H1 (cell line): ENCODE results near the gene P2RX1. TPM values are rescaled to one million over a fixed set of nuclear protein-coding genes. Genes with fewer than 3 reads are reported as not detected.

Source experiments
- CTCF ChIA-PET: fragments of 300-600 bp; sonication (Branson Sonifier 250); formaldehyde crosslinking; loops from one replicate; lab custom pipeline; 2021; ENCODE audit not compliant: partially characterized antibody; lab: Charles Lee
- POLR2A ChIA-PET: fragments of 300-600 bp; sonication (Branson Sonifier 250); formaldehyde crosslinking; loops from one replicate; lab custom pipeline; 2021; ENCODE audit warnings: inconsistent platforms; ENCODE audit not compliant: partially characterized antibody; lab: Charles Lee
- DNase-seq, 2 experiments: peaks; one replicate each; pipeline versions ENCODE4 v3.0.0 to v3.0.0-alpha.2; 2010 to 2022; ENCODE audit warnings: low spot score in 2 of 2, low read depth in 1 of 2, mixed read lengths in 1 of 2
- FAIRE-seq: peaks from 2 replicates; lab custom pipeline; 2011; peaks lifted over from hg19 to GRCh38; lab: Jason Lieb, UNC
- H2AFZ ChIP-seq: 2 replicates; pipeline ENCODE4 v1.8.1; 2012; ENCODE audit warnings: low read length, inconsistent platforms
- H2AK5ac ChIP-seq: 2 replicates; pipeline ENCODE4 v1.6.1; 2013; ENCODE audit warnings: low read depth, low read length
- H2BK120ac ChIP-seq: replicated peaks from 2 replicates; pipeline ENCODE3; 2013; ENCODE audit warnings: low read depth, low read length, inconsistent platforms
- H2BK12ac ChIP-seq: 2 replicates; pipeline ENCODE4 v1.6.1; 2013; ENCODE audit warnings: low read depth, low read length
- H2BK15ac ChIP-seq: 2 replicates; pipeline ENCODE4 v1.6.1; 2013; ENCODE audit warnings: low read length
- H2BK20ac ChIP-seq: 2 replicates; pipeline ENCODE4 v1.6.1; 2013; ENCODE audit warnings: low read length
- H2BK5ac ChIP-seq: 2 replicates; pipeline ENCODE4 v1.6.1; 2013; ENCODE audit warnings: low read depth, low read length
- H3K14ac ChIP-seq: 2 replicates; pipeline ENCODE4 v1.6.1; 2013; ENCODE audit warnings: inconsistent platforms; ENCODE audit not compliant: insufficient read length
- H3K18ac ChIP-seq: 2 replicates; pipeline ENCODE4 v1.6.1; 2013; ENCODE audit warnings: low read length; ENCODE audit errors: extremely low read depth
- H3K23ac ChIP-seq: 2 replicates; pipeline ENCODE4 v1.6.1; 2013; ENCODE audit warnings: inconsistent platforms; ENCODE audit not compliant: insufficient read length
- H3K23me2 ChIP-seq: 2 replicates; pipeline ENCODE4 v1.6.1; 2013; ENCODE audit warnings: low read depth, low read length
- H3K27ac ChIP-seq: 2 replicates; pipeline ENCODE4 v1.6.1; 2011; ENCODE audit warnings: low read depth, low read length, inconsistent platforms
- H3K27me3 ChIP-seq, 4 experiments: replicated peaks in 1 of 4; 1 replicate in 1 of 4; 2 replicates in 3 of 4; pipeline versions ENCODE4 v1.6.1 to v1.8.1; 2011 to 2013; ENCODE audit warnings: low read length in 3 of 4, mild to moderate bottlenecking in 3 of 4, inconsistent platforms in 2 of 4, mixed read lengths in 2 of 4, moderate library complexity in 1 of 4; ENCODE audit not compliant: control insufficient read depth in 3 of 4, insufficient read depth in 3 of 4; ENCODE audit errors: extremely low read depth in 1 of 4
- H3K36me3 ChIP-seq, 4 experiments: 2 replicates each; pipeline versions ENCODE4 v1.6.1 to v1.8.1; 2011 to 2013; ENCODE audit warnings: mild to moderate bottlenecking in 4 of 4, low read length in 3 of 4, moderate library complexity in 2 of 4, control low read depth in 1 of 4, inconsistent platforms in 1 of 4; ENCODE audit not compliant: insufficient read depth in 4 of 4, control insufficient read depth in 2 of 4
- H3K4ac ChIP-seq: replicated peaks from 2 replicates; pipeline ENCODE3; 2013; ENCODE audit warnings: low read length, low read depth, mixed read lengths, inconsistent platforms; ENCODE audit not compliant: insufficient read length
- H3K4me1 ChIP-seq, 4 experiments: replicated peaks in 1 of 4; 1 replicate in 1 of 4; 2 replicates in 3 of 4; pipeline versions ENCODE4 v1.6.1 to v1.8.1; 2011 to 2013; ENCODE audit warnings: low read length in 3 of 4, inconsistent platforms in 2 of 4, mixed read lengths in 1 of 4; ENCODE audit not compliant: insufficient read depth in 4 of 4, control insufficient read depth in 3 of 4
- H3K4me2 ChIP-seq, 2 experiments: 2 replicates each; pipeline versions ENCODE4 v1.6.1 to v1.8.1; 2011 to 2013; ENCODE audit warnings: low read depth in 2 of 2, low read length in 2 of 2, control low read depth in 1 of 2, inconsistent platforms in 1 of 2, mild to moderate bottlenecking in 1 of 2; ENCODE audit not compliant: insufficient read depth in 1 of 2
- H3K4me3 ChIP-seq, 4 experiments: fragments of 200-600, 300-600 bp in 1 of 4; sonication (generic), shearing (Covaris generic), sonication (Bioruptor Twin) in 1 of 4; 2 replicates each; pipeline versions ENCODE4 v1.5.1 to v1.8.1; 2011 to 2016; ENCODE audit warnings: low read length in 4 of 4, low read depth in 3 of 4, control low read depth in 2 of 4, inconsistent platforms in 2 of 4, mild to moderate bottlenecking in 2 of 4, mixed read lengths in 1 of 4, moderate library complexity in 1 of 4; ENCODE audit not compliant: insufficient read depth in 2 of 4; ENCODE audit errors: extremely low read depth in 1 of 4
- H3K56ac ChIP-seq: replicated peaks from 2 replicates; pipeline ENCODE3; 2013; ENCODE audit warnings: low read depth, mild to moderate bottlenecking, mixed read lengths, low read length, inconsistent platforms; ENCODE audit not compliant: insufficient read length
- H3K79me1 ChIP-seq: 2 replicates; pipeline ENCODE4 v1.6.1; 2013; ENCODE audit warnings: low read depth, low read length, control low read depth
- H3K79me2 ChIP-seq, 2 experiments: 2 replicates each; pipeline versions ENCODE4 v1.6.1 to v1.8.1; 2012 to 2013; ENCODE audit warnings: low read length in 2 of 2, mild to moderate bottlenecking in 2 of 2, inconsistent platforms in 1 of 2; ENCODE audit not compliant: insufficient read depth in 2 of 2, control insufficient read depth in 1 of 2
- H3K9ac ChIP-seq, 4 experiments: replicated peaks in 1 of 4; 1 replicate in 1 of 4; 2 replicates in 3 of 4; pipeline versions ENCODE4 v1.6.1 to v1.8.1; 2011 to 2013; ENCODE audit warnings: low read depth in 3 of 4, low read length in 3 of 4, control low read depth in 2 of 4, mild to moderate bottlenecking in 2 of 4, moderate library complexity in 2 of 4, inconsistent platforms in 1 of 4; ENCODE audit errors: extremely low read depth in 1 of 4
- H3K9me3 ChIP-seq, 2 experiments: 2 replicates each; pipeline versions ENCODE4 v1.6.1 to v1.8.1; 2012 to 2013; ENCODE audit warnings: mild to moderate bottlenecking in 2 of 2, moderate library complexity in 2 of 2, control low read depth in 1 of 2, inconsistent platforms in 1 of 2, low read depth in 1 of 2, low read length in 1 of 2, mixed read lengths in 1 of 2; ENCODE audit not compliant: insufficient read depth in 2 of 2
- H4K20me1 ChIP-seq, 2 experiments: replicated peaks in 1 of 2; 2 replicates each; pipeline versions ENCODE3 to v1.8.1; 2011 to 2013; ENCODE audit warnings: inconsistent platforms in 2 of 2, low read length in 2 of 2, mild to moderate bottlenecking in 1 of 2; ENCODE audit not compliant: insufficient read depth in 2 of 2, control insufficient read depth in 1 of 2
- H4K5ac ChIP-seq: 2 replicates; pipeline ENCODE4 v1.6.1; 2013; ENCODE audit warnings: low read length, low read depth, mixed read lengths, inconsistent platforms; ENCODE audit not compliant: insufficient read length
- H4K8ac ChIP-seq: 2 replicates; pipeline ENCODE4 v1.8.0; 2013; ENCODE audit warnings: mild to moderate bottlenecking, moderate library complexity, low read length, inconsistent platforms; ENCODE audit not compliant: insufficient read depth; ENCODE audit errors: extremely low read depth
- H4K91ac ChIP-seq: replicated peaks from 2 replicates; pipeline ENCODE3; 2013; ENCODE audit warnings: low read length, mixed read lengths, inconsistent platforms; ENCODE audit not compliant: insufficient read length
- BRCA1 ChIP-seq: IDR thresholded peaks from 2 replicates; pipeline ENCODE4 v1.6.1; 2012; ENCODE audit warnings: low read depth, low read length, improper control_type of control experiment
- CHD2 ChIP-seq: IDR thresholded peaks from 2 replicates; pipeline ENCODE4 v1.6.1; 2012; ENCODE audit warnings: low read length, improper control_type of control experiment
- JUN ChIP-seq: IDR thresholded peaks from 2 replicates; pipeline ENCODE4 v1.6.1; 2011; ENCODE audit warnings: low read depth, mild to moderate bottlenecking, improper control_type of control experiment, low read length
- KDM1A ChIP-seq: fragments of 200-600, 300-600 bp; sonication (generic); IDR thresholded peaks from 2 replicates; pipeline ENCODE4 v1.7.1; 2016; ENCODE audit warnings: mild to moderate bottlenecking, low read length, borderline replicate concordance
- POLR2AphosphoS5 ChIP-seq: IDR thresholded peaks from 2 replicates; pipeline ENCODE4 v1.6.1; 2011; ENCODE audit warnings: low read depth, low read length
- RNF2 ChIP-seq: fragments of 200-900, 300-1000 bp; sonication (generic); IDR thresholded peaks from 2 replicates; pipeline ENCODE4 v1.7.1; 2016; ENCODE audit warnings: borderline replicate concordance, low read depth, mild to moderate bottlenecking, antibody characterized with exemption, low read length; ENCODE audit not compliant: poor library complexity, severe bottlenecking; ENCODE audit errors: missing control alignments
- SIN3A ChIP-seq, 2 experiments: IDR thresholded peaks in 1 of 2; conservative IDR thresholded peaks in 1 of 2; 2 replicates each; pipeline ENCODE4 v1.6.1; 2011 to 2012; ENCODE audit warnings: low read length in 2 of 2, improper control_type of control experiment in 1 of 2, low read depth in 1 of 2, mild to moderate bottlenecking in 1 of 2
- SIX5 ChIP-seq: IDR thresholded peaks from 2 replicates; pipeline ENCODE4 v1.6.1; 2011; ENCODE audit warnings: mild to moderate bottlenecking, low read depth, low read length
- SP2 ChIP-seq: IDR thresholded peaks from 2 replicates; pipeline ENCODE4 v1.6.1; 2012; ENCODE audit warnings: mild to moderate bottlenecking, low read length, inconsistent platforms
- TEAD4 ChIP-seq: IDR thresholded peaks from 2 replicates; pipeline ENCODE4 v1.6.1; 2012; ENCODE audit warnings: low read depth, low read length, inconsistent platforms, mixed read lengths
- YY1 ChIP-seq: IDR thresholded peaks from 2 replicates; pipeline ENCODE4 v1.6.1; 2011; ENCODE audit warnings: low read depth, mild to moderate bottlenecking, low read length
- WGBS, 2 experiments: shearing (Covaris generic) in 1 of 2; methylation state at CpG; one replicate each; pipeline versions ENCODE4 v1.1.6 to v1.1.7; 2013 to 2015; ENCODE audit warnings: low lambda C conversion rate in 2 of 2, mixed read lengths in 2 of 2, inconsistent platforms in 1 of 2, low coverage in 1 of 2, missing lambda C conversion rate in 1 of 2; ENCODE audit not compliant: insufficient replicate concordance in 2 of 2, insufficient coverage in 1 of 2, insufficient read length in 1 of 2; ENCODE audit errors: extremely low coverage in 1 of 2, missing lambda C conversion rate in 1 of 2; 5-methylcytosine and 5-hydroxymethylcytosine counted together
- polyA plus RNA-seq, 7 experiments: library from polyadenylated mRNA; depleted of rRNA in 3 of 7; stranded (reverse) in 5 of 7; unstranded in 2 of 7; fragments of >200 nt in 5 of 7; fragments of 200-250 nt in 2 of 7; gene quantifications; 1 replicate in 5 of 7; 2 replicates in 1 of 7; 4 replicates in 1 of 7; pipeline versions ENCODE4 v1.2.1 to v1.2.3, GENCODE V29; 2011 to 2013; ENCODE audit warnings: missing spikeins in 2 of 7, mixed read lengths in 2 of 7
- total RNA-seq: library from RNA; stranded (reverse); fragmentation: NEBNext Ultra II Directional; extraction: Animal tissue kit (Norgen Biotek cat#: 25700); gene quantifications from 2 replicates; pipeline ENCODE4 v1.2.1, GENCODE V29; 2021

The P2RX1 gene
- total and polyA plus RNA-seq, 2 of the 8 experiments (the other 6 are each of a cell fraction or from before 2014, with no cell fraction given) = 0.45 to 1.1 TPM

GRCh38 chr17:3865176-3865575 lies 51.1 kb downstream of the P2RX1 start:
- H3K4me3 ChIP-seq = no peak overlapping the region
- TF ChIP-seq TEAD4 (no peak), POLR2AphosphoS5 (no peak), JUN (no peak), KDM1A (no peak), CHD2 (no peak), BRCA1 (no peak), SIX5 (no peak), RNF2 (no peak), SP2 (no peak), YY1 (no peak), SIN3A (conservative IDR thresholded peaks at IDR 0.05 in 1 of 2, IDR thresholded peaks at IDR 0.05 in 1 of 2; ENCODE audit: low read depth in 1 of 2, low read length in 2 of 2) (no peak)
- FAIRE-seq = no peak
- H3K23me2 ChIP-seq = no peaks in the 10 kb centered on the region
- no peak overlapping the region for H3K9ac ChIP-seq
- H3K4me1 ChIP-seq = no peaks in the 10 kb centered on the region
- H3K4ac ChIP-seq = no peak overlapping the region
- no peak overlapping the region for H2BK120ac ChIP-seq
- no peak overlapping the region for H4K8ac ChIP-seq
- H3K27me3 ChIP-seq = no peaks in the 10 kb centered on the region
- H3K18ac ChIP-seq = no peak overlapping the region
- H3K79me1 ChIP-seq = no peaks in the 10 kb centered on the region
- peaks cover 0 to 11% (median 3%) of the 10 kb centered on the region in 4 experiments; a peak in 4 of 8 replicates for H3K36me3 ChIP-seq
- H2BK20ac ChIP-seq = no peak overlapping the region
- H2AK5ac ChIP-seq = no peak overlapping the region
- no peak overlapping the region for H4K91ac ChIP-seq
- H2BK12ac ChIP-seq = no peak overlapping the region
- no peak overlapping the region for H2BK15ac ChIP-seq
- H3K14ac ChIP-seq = no peak overlapping the region
- POLR2A ChIA-PET = interaction anchor here (1.0 to 1.5 kb wide), 5 partner anchors 11 to 278 kb away, joined by 3 to 4 read pairs (median 3); partner anchors contain the start of genes CYB5D2 and ZZEF1
- peaks cover 0 to 2% of the 10 kb centered on the region in 2 experiments for H4K20me1 ChIP-seq
- no peak overlapping the region for H3K27ac ChIP-seq
- H2AFZ ChIP-seq = no peak overlapping the region
- H3K23ac ChIP-seq = no peak overlapping the region
- WGBS, 2 experiments = 84% methylated on average over 8 of the region's 8 CpGs; no CpG with 5 or more reads in 1 of the 2 experiments
- H3K79me2 ChIP-seq = no peaks in the 10 kb centered on the region
- no peak overlapping the region for H4K5ac ChIP-seq
- H3K4me2 ChIP-seq = no peak overlapping the region
- H3K56ac ChIP-seq = no peak overlapping the region
- CTCF ChIA-PET = interaction anchor here (1.1 to 12.7 kb wide), 11 partner anchors 14 to 161 kb away, joined by 4 to 131 read pairs (median 10); partner anchors contain the start of genes NCBP3 and P2RX1
- H2BK5ac ChIP-seq = no peak overlapping the region
- DNase-seq = no peak
- H3K9me3 ChIP-seq = no peaks in the 10 kb centered on the region
